ENCODE data around the gene MAP1A.
"Not testable (repeated sequence)": the region's sequence is repeated elsewhere in the genome, so short reads cannot be mapped to it uniquely, and the experiment has no call there.

MAP1A gene

GRCh38 chr15:43528542-43529007 is 11.2 kb downstream of the MAP1A start:
- no peak for DNase-seq (ENCODE audit: low read depth in 4 of 4, low spot score in 1 of 4)

GRCh38 chr15:43529141-43529540 is 11.7 kb downstream of the MAP1A start:
- no peak for DNase-seq (ENCODE audit: low read depth in 4 of 4, low spot score in 1 of 4)

- no peak for DNase-seq (ENCODE audit: low read depth in 4 of 4, low spot score in 1 of 4)
These were observed 12.4 kb downstream of the MAP1A start for GRCh38 chr15:43529587-43530345.

- DNase-seq (ENCODE audit: low read depth in 4 of 4, low spot score in 1 of 4) = no peak
These were observed 13.7 kb downstream of the MAP1A start for GRCh38 chr15:43531018-43531670.

- not testable (repeated sequence) for DNase-seq (ENCODE audit: low read depth in 4 of 4, low spot score in 1 of 4)
These were observed 15.4 kb downstream of the MAP1A start for GRCh38 chr15:43532826-43533225.

GRCh38 chr15:43534897-43535296 is 17.5 kb downstream of the MAP1A start:
- no peak for DNase-seq (ENCODE audit: low read depth in 4 of 4, low spot score in 1 of 4)

GRCh38 chr15:43538091-43538490 is 20.7 kb downstream of the MAP1A start:
- no peak for DNase-seq (ENCODE audit: low read depth in 4 of 4, low spot score in 1 of 4)

- DNase-seq (ENCODE audit: low read depth in 4 of 4, low spot score in 1 of 4) = no peak
These were observed 24.4 kb downstream of the MAP1A start for GRCh38 chr15:43541785-43542184.

GRCh38 chr15:43544266-43544665 is 26.9 kb downstream of the MAP1A start:
- no peak for DNase-seq (ENCODE audit: low read depth in 4 of 4, low spot score in 1 of 4)

- DNase-seq (ENCODE audit: low read depth in 4 of 4, low spot score in 1 of 4) = no peak
These were observed 28.0 kb downstream of the MAP1A start for GRCh38 chr15:43545426-43545825.

GRCh38 chr15:43547539-43547938 is 30.1 kb downstream of the MAP1A start:
- DNase-seq (ENCODE audit: low read depth in 4 of 4, low spot score in 1 of 4) = no peak

GRCh38 chr15:43550527-43551363 is 33.3 kb downstream of the MAP1A start:
- DNase-seq (ENCODE audit: low read depth in 4 of 4, low spot score in 1 of 4) = no peak

GRCh38 chr15:43552256-43552655 is 34.8 kb downstream of the MAP1A start:
- DNase-seq (ENCODE audit: low read depth in 4 of 4, low spot score in 1 of 4) = no peak

GRCh38 chr15:43552986-43553385 is 35.6 kb downstream of the MAP1A start:
- no peak for DNase-seq (ENCODE audit: low read depth in 4 of 4, low spot score in 1 of 4)

GRCh38 chr15:43562753-43563152 is 45.3 kb downstream of the MAP1A start:
- DNase-seq (ENCODE audit: low read depth in 4 of 4, low spot score in 1 of 4) = not testable (repeated sequence)

- DNase-seq (ENCODE audit: low read depth in 4 of 4, low spot score in 1 of 4) = not testable (repeated sequence)
These were observed 46.4 kb downstream of the MAP1A start for GRCh38 chr15:43563793-43564192.

GRCh38 chr15:43566615-43567014 is 49.2 kb downstream of the MAP1A start:
- DNase-seq (ENCODE audit: low read depth in 4 of 4, low spot score in 1 of 4) = not testable (repeated sequence)

GRCh38 chr15:43574607-43575006 is 57.2 kb downstream of the MAP1A start:
- not testable (repeated sequence) for DNase-seq (ENCODE audit: low read depth in 4 of 4, low spot score in 1 of 4)

Measured in stimulated activated CD4-positive, alpha-beta T cell treated with anti-CD3 and anti-CD28 coated beads, Interleukin-1b, Interleukin-23, amount 100 ng/mL, for 24 hours (primary cell).